SU-DHL-6 (cell line): ENCODE measurements around the gene ARL13B.

Experiments
- H2AFZ ChIP-seq: fragments of 200-600 bp; sonication (generic); 2 replicates; pipeline ENCODE4 v1.6.1; 2014; ENCODE audit warnings: low read depth, mild to moderate bottlenecking, moderate library complexity, mixed read lengths, antibody characterized with exemption, low read length; ENCODE audit not compliant: severe bottlenecking
- H3F3A ChIP-seq: fragments of 200-600 bp; shearing (Covaris generic); 2 replicates; pipeline ENCODE4 v1.6.0; 2016; ENCODE audit warnings: antibody characterized with exemption, mild to moderate bottlenecking; ENCODE audit not compliant: insufficient read depth
- H3K27ac ChIP-seq: fragments of 200-600 bp; sonication (generic); 2 replicates; pipeline ENCODE4 v1.5.1; 2016; ENCODE audit warnings: low read depth, mild to moderate bottlenecking, low read length, moderate library complexity, mixed read lengths
- H3K27me3 ChIP-seq: fragments of 200-600 bp; sonication (generic), shearing (Covaris generic); 2 replicates; pipeline ENCODE4 v1.6.0; 2014; ENCODE audit warnings: mild to moderate bottlenecking, low read length
- H3K36me3 ChIP-seq: fragments of 200-600 bp; sonication (generic); 2 replicates; pipeline ENCODE4 v1.6.1; 2014; ENCODE audit warnings: mild to moderate bottlenecking, low read length, mixed read lengths
- H3K4me2 ChIP-seq: fragments of 300-600, 200-600 bp; shearing (Covaris generic), sonication (generic); 2 replicates; pipeline ENCODE4 v1.6.0; 2014; ENCODE audit warnings: low read length, low read depth, mild to moderate bottlenecking; ENCODE audit not compliant: poor library complexity, severe bottlenecking
- H3K4me3 ChIP-seq: fragments of 200-600 bp; sonication (generic); 2 replicates; pipeline ENCODE4 v1.5.1; 2014; ENCODE audit warnings: antibody characterized with exemption, low read length, mild to moderate bottlenecking, mixed read lengths; ENCODE audit not compliant: insufficient read depth, poor library complexity, severe bottlenecking
- H3K79me2 ChIP-seq: fragments of 200-600 bp; sonication (generic); 2 replicates; pipeline ENCODE4 v1.6.1; 2014; ENCODE audit warnings: mild to moderate bottlenecking, low read length, moderate library complexity; ENCODE audit not compliant: insufficient read depth
- H3K9ac ChIP-seq: fragments of 200-600 bp; sonication (generic); 2 replicates; pipeline ENCODE4 v1.7.0; 2014; ENCODE audit warnings: mild to moderate bottlenecking, low read length
- H3K9me2 ChIP-seq: fragments of 200-600 bp; sonication (generic); replicated peaks from 2 replicates; pipeline ENCODE4 v1.6.1; 2014; ENCODE audit warnings: low read length; ENCODE audit not compliant: insufficient read depth
- H3K9me3 ChIP-seq: fragments of 200-600 bp; sonication (generic); 2 replicates; pipeline ENCODE4 v1.6.1; 2014; ENCODE audit warnings: low read length, mixed read lengths; ENCODE audit not compliant: insufficient read depth
- H4K20me1 ChIP-seq: fragments of 200-600 bp; sonication (generic); 2 replicates; pipeline ENCODE4 v1.6.1; 2014; ENCODE audit warnings: low read depth, mild to moderate bottlenecking, antibody characterized with exemption, low read length, moderate library complexity, mixed read lengths
- EZH2phosphoT487 ChIP-seq: fragments of 200-600 bp; sonication (generic), shearing (Covaris generic); conservative IDR thresholded peaks from 2 replicates; pipeline ENCODE4 v1.6.1; 2018; ENCODE audit warnings: mild to moderate bottlenecking, antibody characterized with exemption, low read length, moderate library complexity, mixed read lengths
- TF ChIP-seq, protein P1 (sequence below): fragments of 200-600 bp; sonication (generic); IDR thresholded peaks from one replicate; pipeline ENCODE4 v1.5.1; 2017; ENCODE audit warnings: antibody characterized with exemption, mild to moderate bottlenecking, low read length, moderate library complexity; ENCODE audit not compliant: insufficient read depth, poor library complexity, severe bottlenecking

ARL13B gene

DNA sequence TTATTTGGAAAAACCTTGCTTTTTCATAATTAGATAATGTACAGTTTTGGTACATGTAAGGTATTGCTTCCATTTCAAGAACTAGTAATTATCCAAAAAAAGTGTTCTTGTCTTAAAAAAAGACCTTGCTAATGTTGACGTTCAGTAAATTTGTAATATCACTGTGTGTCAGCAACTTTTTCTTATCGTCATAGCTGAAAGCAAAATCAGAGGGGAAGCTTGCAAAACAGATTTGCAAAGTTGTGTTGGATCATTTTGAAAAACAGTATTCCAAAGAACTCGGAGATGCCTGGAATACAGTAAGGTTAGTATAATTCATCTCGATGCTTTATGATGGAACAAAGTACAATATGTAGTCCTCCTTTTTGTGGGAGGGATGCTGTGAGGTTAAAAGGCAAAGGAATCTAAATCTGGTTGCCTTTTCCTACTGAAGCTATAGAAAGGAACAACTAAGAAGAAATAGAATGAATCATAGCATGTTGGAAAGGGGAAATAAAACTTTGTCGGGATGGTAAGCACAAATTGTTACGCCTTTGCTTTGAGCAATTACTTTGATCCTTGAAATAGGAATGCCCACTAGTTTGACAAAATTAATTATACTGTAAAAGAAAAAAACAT is 84.4 kb downstream of the ARL13B start:
- Histone ChIP-seq H3K79me2 (peaks cover 46% of the 10 kb centered on the region), H3K27ac (no peak overlapping the region), H2AFZ (no peak overlapping the region), H3K4me3 (peak overlapping the region; percentile 68), H3K27me3 (no peaks in the 10 kb centered on the region), H3K9me3 (no peaks in the 10 kb centered on the region), H4K20me1 (no peaks in the 10 kb centered on the region), H3K36me3 (peaks cover 18% of the 10 kb centered on the region), H3F3A (peaks cover 10% of the 10 kb centered on the region; the same call in 1 of the 2 replicates), H3K9me2 (no peaks in the 10 kb centered on the region), H3K9ac (peak overlapping the region; percentile 76), H3K4me2 (peak overlapping the region; percentile 98)
- TF ChIP-seq EZH2phosphoT487 = no peak
- TF ChIP-seq, protein P1, sequence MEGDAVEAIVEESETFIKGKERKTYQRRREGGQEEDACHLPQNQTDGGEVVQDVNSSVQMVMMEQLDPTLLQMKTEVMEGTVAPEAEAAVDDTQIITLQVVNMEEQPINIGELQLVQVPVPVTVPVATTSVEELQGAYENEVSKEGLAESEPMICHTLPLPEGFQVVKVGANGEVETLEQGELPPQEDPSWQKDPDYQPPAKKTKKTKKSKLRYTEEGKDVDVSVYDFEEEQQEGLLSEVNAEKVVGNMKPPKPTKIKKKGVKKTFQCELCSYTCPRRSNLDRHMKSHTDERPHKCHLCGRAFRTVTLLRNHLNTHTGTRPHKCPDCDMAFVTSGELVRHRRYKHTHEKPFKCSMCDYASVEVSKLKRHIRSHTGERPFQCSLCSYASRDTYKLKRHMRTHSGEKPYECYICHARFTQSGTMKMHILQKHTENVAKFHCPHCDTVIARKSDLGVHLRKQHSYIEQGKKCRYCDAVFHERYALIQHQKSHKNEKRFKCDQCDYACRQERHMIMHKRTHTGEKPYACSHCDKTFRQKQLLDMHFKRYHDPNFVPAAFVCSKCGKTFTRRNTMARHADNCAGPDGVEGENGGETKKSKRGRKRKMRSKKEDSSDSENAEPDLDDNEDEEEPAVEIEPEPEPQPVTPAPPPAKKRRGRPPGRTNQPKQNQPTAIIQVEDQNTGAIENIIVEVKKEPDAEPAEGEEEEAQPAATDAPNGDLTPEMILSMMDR = no peak

DNA sequence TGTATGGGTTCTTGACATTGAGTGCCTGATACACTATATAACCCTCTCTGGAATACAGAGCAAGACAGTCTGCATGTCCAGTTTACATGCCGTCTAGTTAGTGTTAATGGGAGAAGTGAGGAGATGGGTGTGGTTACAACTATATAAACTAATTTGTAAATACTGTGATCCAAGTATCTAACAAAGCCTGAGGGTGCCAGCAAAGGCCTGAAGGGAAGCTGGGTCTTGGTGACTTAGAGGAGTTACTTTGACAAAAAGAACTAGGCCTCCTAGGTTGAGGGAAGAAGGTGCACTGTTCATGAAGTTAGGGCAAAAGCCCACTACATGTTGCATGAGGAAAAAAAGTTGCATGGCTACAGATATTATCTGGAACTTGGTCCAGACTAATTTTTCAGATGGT is 85.2 kb downstream of the ARL13B start:
- TF ChIP-seq, protein P1 = no peak
- TF ChIP-seq EZH2phosphoT487 = no peak
- Histone ChIP-seq H3K9ac (peak overlapping the region; percentile 11; the same call in 1 of the 2 replicates), H3K36me3 (peaks cover 18% of the 10 kb centered on the region), H3K27ac (peak overlapping the region; percentile 7; the same call in 1 of the 2 replicates), H3K79me2 (peaks cover 53% of the 10 kb centered on the region), H3K4me2 (peak overlapping the region; percentile 98), H4K20me1 (no peaks in the 10 kb centered on the region), H3K27me3 (no peaks in the 10 kb centered on the region), H2AFZ (no peak overlapping the region), H3K9me2 (no peaks in the 10 kb centered on the region), H3F3A (peaks cover 10% of the 10 kb centered on the region; the same call in 1 of the 2 replicates), H3K4me3 (peak overlapping the region; percentile 1), H3K9me3 (no peaks in the 10 kb centered on the region)

DNA sequence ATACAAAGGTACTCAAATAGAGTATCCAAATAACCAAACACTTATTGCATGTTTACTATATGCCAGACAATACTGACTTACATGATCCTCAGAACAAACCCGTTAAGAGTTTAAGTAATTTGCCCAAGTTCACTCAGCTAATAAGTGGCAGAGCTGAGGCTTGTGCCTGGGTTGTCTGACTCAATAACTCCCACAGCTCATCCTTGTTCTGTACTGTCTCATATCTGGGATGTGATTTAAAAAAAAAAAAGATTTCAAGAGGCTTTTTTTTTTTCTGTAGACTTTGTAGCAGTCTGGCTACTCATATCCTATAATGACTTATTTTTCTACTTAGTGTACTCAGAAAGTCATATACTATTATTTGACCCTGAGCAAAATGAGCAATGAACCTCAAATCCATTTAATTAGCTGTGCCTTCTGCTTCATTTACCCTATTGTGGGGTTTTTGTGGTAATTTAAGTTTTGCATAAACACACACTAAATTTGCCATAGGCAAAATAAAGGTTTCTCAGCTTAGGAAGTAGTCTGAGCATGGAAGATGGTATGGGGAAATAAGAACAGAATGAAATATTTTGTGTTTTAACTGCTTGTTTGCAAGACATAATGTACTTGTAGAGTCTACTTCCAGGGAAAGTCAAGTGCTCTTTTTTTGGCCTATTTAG is 86.0 kb downstream of the ARL13B start:
- Histone ChIP-seq H3F3A (peaks cover 10% of the 10 kb centered on the region; the same call in 1 of the 2 replicates), H3K9me2 (no peaks in the 10 kb centered on the region), H3K27ac (peak overlapping the region; percentile 7; the same call in 1 of the 2 replicates), H3K9me3 (no peaks in the 10 kb centered on the region), H3K4me2 (peak overlapping the region; percentile 98), H3K4me3 (peak overlapping the region; percentile 1), H3K36me3 (peaks cover 18% of the 10 kb centered on the region), H3K27me3 (no peaks in the 10 kb centered on the region), H3K79me2 (peaks cover 58% of the 10 kb centered on the region), H2AFZ (no peak overlapping the region), H3K9ac (0 out of 2 replicates have a peak overlapping the region, but pooled peaks have one; percentile 11), H4K20me1 (no peaks in the 10 kb centered on the region)
- TF ChIP-seq, protein P1 = no peak
- TF ChIP-seq EZH2phosphoT487 = no peak
